Measurements from ENCODE around the gene SMAD6.

The SMAD6 gene

GRCh38 chr15:66661432-66662096, 40.5 kb upstream of the SMAD6 start:
- no peak for DNase-seq (ENCODE audit: low read depth)
- TF ChIP-seq CTCF (IDR thresholded peaks at IDR 0.05; ENCODE audit: control insufficient read depth, insufficient read depth, low read depth, low read length, missing control alignments) = no peak
- no peak overlapping the region for H3K4me3 ChIP-seq (ENCODE audit: control insufficient read depth, low read depth, low read length)

- H3K4me3 ChIP-seq (ENCODE audit: control insufficient read depth, low read depth, low read length) = no peak overlapping the region
- no peak for TF ChIP-seq CTCF (IDR thresholded peaks at IDR 0.05; ENCODE audit: control insufficient read depth, insufficient read depth, low read depth, low read length, missing control alignments)
- no peak for DNase-seq (ENCODE audit: low read depth)
These were observed 39.5 kb upstream of the SMAD6 start for GRCh38 chr15:66662522-66662921.

GRCh38 chr15:66663664-66664063, 38.4 kb upstream of the SMAD6 start:
- H3K4me3 ChIP-seq (ENCODE audit: control insufficient read depth, low read depth, low read length) = no peak overlapping the region
- TF ChIP-seq CTCF (IDR thresholded peaks at IDR 0.05; ENCODE audit: control insufficient read depth, insufficient read depth, low read depth, low read length, missing control alignments) = no peak
- DNase-seq (ENCODE audit: low read depth) = no peak

- DNase-seq (ENCODE audit: low read depth) = no peak
- no peak overlapping the region for H3K4me3 ChIP-seq (ENCODE audit: control insufficient read depth, low read depth, low read length)
- TF ChIP-seq CTCF (IDR thresholded peaks at IDR 0.05; ENCODE audit: control insufficient read depth, insufficient read depth, low read depth, low read length, missing control alignments) = no peak
These were observed 31.9 kb upstream of the SMAD6 start for GRCh38 chr15:66670175-66670574.

- H3K4me3 ChIP-seq (ENCODE audit: control insufficient read depth, low read depth, low read length) = no peak overlapping the region
- TF ChIP-seq CTCF (IDR thresholded peaks at IDR 0.05; ENCODE audit: control insufficient read depth, insufficient read depth, low read depth, low read length, missing control alignments) = no peak
- no peak for DNase-seq (ENCODE audit: low read depth)
These were observed 31.1 kb upstream of the SMAD6 start for GRCh38 chr15:66670762-66671580.

GRCh38 chr15:66672867-66673266, 29.2 kb upstream of the SMAD6 start:
- DNase-seq (ENCODE audit: low read depth) = no peak
- no peak overlapping the region for H3K4me3 ChIP-seq (ENCODE audit: control insufficient read depth, low read depth, low read length)
- TF ChIP-seq CTCF (IDR thresholded peaks at IDR 0.05; ENCODE audit: control insufficient read depth, insufficient read depth, low read depth, low read length, missing control alignments) = no peak

All from AG09309 (cell line).